ENCODE data around the gene GREB1. TPM values are rescaled to one million over a fixed set of nuclear protein-coding genes. Genes with fewer than 3 reads are reported as not detected.

The GREB1 gene
- total RNA-seq, 1 donor from 2014 or later: 0.42 TPM

DNA sequence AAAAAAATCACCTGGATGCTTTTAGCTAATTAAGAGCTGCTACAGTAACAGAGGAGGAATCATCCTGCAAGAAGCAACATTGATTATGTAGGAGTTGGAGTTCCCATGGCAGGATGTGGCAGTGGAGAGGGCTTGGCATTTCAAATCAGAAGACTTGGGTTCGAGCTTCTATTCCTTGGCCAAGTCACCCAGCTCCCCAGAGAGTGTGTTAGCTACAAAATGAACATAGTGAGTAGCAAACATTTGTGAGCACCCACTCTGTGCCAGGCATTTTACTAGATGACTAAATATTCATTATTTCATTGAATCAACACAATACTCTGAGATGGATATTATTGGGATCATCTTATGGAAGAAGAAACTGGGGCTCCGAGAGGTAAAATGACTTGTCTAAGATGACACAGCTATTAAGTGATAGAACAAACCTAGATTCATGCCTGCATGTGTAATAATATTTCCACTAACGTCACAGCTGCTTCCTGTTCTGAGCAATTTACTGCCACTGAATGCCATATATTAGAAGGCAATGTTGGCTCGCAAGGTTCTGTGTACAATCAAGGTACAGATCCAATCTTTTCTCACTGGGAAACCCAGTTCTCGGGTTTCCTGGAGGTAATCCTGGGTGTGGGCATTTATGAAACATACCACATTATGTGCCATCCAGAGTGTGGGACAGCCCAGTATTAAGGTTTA, 118.2 kb downstream of the GREB1 start:
- no peaks in the 10 kb centered on the region for H3K4me1 Mint-ChIP-seq
- peaks cover 10% of the 10 kb centered on the region for H3K27me3 Mint-ChIP-seq
- ATAC-seq (ENCODE audit: low read depth): no peak
- no peak for DNase-seq
- TF ChIP-seq, protein P1, sequence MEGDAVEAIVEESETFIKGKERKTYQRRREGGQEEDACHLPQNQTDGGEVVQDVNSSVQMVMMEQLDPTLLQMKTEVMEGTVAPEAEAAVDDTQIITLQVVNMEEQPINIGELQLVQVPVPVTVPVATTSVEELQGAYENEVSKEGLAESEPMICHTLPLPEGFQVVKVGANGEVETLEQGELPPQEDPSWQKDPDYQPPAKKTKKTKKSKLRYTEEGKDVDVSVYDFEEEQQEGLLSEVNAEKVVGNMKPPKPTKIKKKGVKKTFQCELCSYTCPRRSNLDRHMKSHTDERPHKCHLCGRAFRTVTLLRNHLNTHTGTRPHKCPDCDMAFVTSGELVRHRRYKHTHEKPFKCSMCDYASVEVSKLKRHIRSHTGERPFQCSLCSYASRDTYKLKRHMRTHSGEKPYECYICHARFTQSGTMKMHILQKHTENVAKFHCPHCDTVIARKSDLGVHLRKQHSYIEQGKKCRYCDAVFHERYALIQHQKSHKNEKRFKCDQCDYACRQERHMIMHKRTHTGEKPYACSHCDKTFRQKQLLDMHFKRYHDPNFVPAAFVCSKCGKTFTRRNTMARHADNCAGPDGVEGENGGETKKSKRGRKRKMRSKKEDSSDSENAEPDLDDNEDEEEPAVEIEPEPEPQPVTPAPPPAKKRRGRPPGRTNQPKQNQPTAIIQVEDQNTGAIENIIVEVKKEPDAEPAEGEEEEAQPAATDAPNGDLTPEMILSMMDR (IDR thresholded peaks at IDR 0.05): no peak
- no peaks in the 10 kb centered on the region for H3K36me3 Mint-ChIP-seq (ENCODE audit: low read depth)
- intact Hi-C loops (cut with micrococcal nuclease): no loop called here
- H3K27ac Mint-ChIP-seq: no peak overlapping the region
- no peaks in the 10 kb centered on the region for H3K9me3 Mint-ChIP-seq
- ChIA-PET POLR2A (no interaction called here), CTCF (no interaction called here)
- H3K4me3 Mint-ChIP-seq: no peak overlapping the region

GRCh38 chr2:11652553-11652952, 118.7 kb downstream of the GREB1 start:
- Mint-ChIP-seq H3K27ac (no peak overlapping the region), H3K36me3 (ENCODE audit: low read depth) (no peaks in the 10 kb centered on the region), H3K27me3 (peaks cover 10% of the 10 kb centered on the region), H3K4me3 (no peak overlapping the region), H3K4me1 (no peaks in the 10 kb centered on the region), H3K9me3 (no peaks in the 10 kb centered on the region)
- no peak for DNase-seq
- CTCF ChIA-PET: no interaction called here
- TF ChIP-seq, protein P1 (IDR thresholded peaks at IDR 0.05): no peak
- no peak for ATAC-seq (ENCODE audit: low read depth)
- POLR2A ChIA-PET: no interaction called here
- intact Hi-C loops (cut with micrococcal nuclease): no loop called here

- Mint-ChIP-seq H3K9me3 (no peaks in the 10 kb centered on the region), H3K27ac (no peak overlapping the region), H3K4me1 (no peaks in the 10 kb centered on the region), H3K4me3 (no peak overlapping the region), H3K36me3 (ENCODE audit: low read depth) (no peaks in the 10 kb centered on the region), H3K27me3 (peaks cover 12% of the 10 kb centered on the region)
- TF ChIP-seq, protein P1 (IDR thresholded peaks at IDR 0.05): no peak
- DNase-seq (no peak), ATAC-seq (ENCODE audit: low read depth) (no peak)
- CTCF ChIA-PET: no interaction called here
- intact Hi-C loops (cut with micrococcal nuclease): no loop called here
- POLR2A ChIA-PET: no interaction called here
Measured at GRCh38 chr2:11655495-11655894, 121.7 kb downstream of the GREB1 start.

- POLR2A ChIA-PET: no interaction called here
- no peak for ATAC-seq (ENCODE audit: low read depth)
- intact Hi-C loops (cut with micrococcal nuclease): no loop called here
- H3K27me3 Mint-ChIP-seq: peaks cover 14% of the 10 kb centered on the region
- H3K4me3 Mint-ChIP-seq: no peak overlapping the region
- no peak overlapping the region for H3K27ac Mint-ChIP-seq
- no peaks in the 10 kb centered on the region for H3K4me1 Mint-ChIP-seq
- no peaks in the 10 kb centered on the region for H3K36me3 Mint-ChIP-seq (ENCODE audit: low read depth)
- no peaks in the 10 kb centered on the region for H3K9me3 Mint-ChIP-seq
- DNase-seq: no peak
- CTCF ChIA-PET: no interaction called here
- TF ChIP-seq, protein P1 (IDR thresholded peaks at IDR 0.05): no peak
Measured at GRCh38 chr2:11656252-11656651, 122.4 kb downstream of the GREB1 start.

DNA sequence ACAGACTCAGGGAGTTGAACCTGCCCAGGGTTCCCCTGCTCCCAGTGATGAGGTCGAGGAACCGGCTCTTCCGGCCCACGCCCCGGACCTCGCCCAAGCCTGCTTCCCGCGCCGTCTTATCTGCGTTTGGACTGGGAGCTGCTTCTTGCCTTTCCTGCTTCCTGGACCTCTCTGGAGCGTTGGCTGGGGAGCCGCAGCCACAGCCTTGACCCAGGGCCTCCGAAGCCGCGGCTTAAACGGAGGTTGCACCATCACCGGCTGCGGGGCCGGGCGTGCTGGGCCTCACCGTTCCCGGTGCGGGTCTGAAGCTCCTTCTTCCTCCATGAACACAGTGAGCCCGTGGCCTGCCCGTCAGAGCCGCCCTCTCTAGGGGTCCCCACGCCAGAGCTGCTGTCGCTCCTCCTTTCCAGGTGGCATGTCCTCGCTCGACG, 122.8 kb downstream of the GREB1 start:
- Mint-ChIP-seq H3K4me3 (no peak overlapping the region), H3K9me3 (no peaks in the 10 kb centered on the region), H3K27me3 (peaks cover 15% of the 10 kb centered on the region), H3K36me3 (ENCODE audit: low read depth) (no peaks in the 10 kb centered on the region), H3K27ac (no peak overlapping the region), H3K4me1 (no peaks in the 10 kb centered on the region)
- DNase-seq: no peak
- ChIA-PET CTCF (no interaction called here), POLR2A (no interaction called here)
- TF ChIP-seq, protein P1 (IDR thresholded peaks at IDR 0.05): no peak
- ATAC-seq (ENCODE audit: low read depth): no peak
- intact Hi-C loops (cut with micrococcal nuclease): no loop called here
